HG03066 (cell line): ENCODE results near the gene SLC25A1.

Source experiments
- ATAC-seq: cut with Tn5 transposase; IDR thresholded peaks from one replicate; pipeline ENCODE4 v1.9.1; 2021; ENCODE audit warnings: low read depth; ENCODE audit not compliant: unreplicated experiment

The SLC25A1 gene

DNA sequence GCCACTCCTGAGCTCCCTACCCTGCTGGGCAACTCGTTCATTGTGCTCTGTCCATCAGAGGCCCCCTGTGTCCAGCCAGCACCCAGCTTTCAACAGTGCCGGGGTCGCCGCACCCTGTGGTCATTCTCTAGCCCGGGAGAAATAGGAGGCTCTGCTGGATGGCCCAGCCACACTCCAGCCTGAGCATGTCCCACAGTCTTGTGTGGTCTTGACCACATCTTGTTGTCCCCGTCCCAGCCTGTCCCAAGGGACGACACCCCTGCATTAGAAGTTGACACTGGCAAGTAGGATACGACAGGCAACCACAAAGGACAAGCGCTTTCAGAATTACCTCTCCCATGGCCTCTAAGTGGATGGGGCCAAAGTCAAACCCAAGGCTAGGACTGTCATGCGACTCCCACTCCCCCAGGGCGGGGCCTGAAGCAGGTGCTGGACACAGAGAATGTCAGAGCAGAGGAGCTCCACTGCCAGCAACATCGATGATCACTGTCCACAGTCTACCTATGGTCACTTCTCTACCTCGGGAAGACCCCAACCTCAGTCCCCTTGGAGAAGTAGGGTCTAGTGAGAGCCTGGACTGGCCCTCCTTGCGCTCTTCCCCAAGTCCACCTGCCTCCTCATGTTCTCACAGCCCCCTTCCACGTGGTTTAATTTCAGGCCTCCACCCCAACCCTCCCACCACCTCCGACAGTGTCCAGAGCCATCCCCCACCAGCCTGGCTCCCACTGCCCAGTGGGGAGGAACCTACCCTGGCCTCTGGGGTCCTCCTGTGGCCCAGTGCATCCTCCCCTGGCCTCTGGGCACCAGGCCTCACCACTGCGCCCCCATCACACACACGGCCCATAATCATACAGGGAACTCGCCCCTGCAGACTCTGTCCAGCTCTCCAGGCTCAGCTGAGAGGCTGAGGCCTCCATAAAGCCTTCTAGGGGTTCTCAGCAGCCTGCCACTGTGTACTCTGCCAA is 51.9 kb downstream of the SLC25A1 start:
- ATAC-seq, result no peak
